Measurements from ENCODE around the gene TMEM200A.

GRCh38 chr6:130390890-130391289, 25.1 kb downstream of the TMEM200A start:
- TF ChIP-seq SRF (IDR thresholded peaks at IDR 0.05; ENCODE audit: low read depth) (no peak), POLR2A (IDR thresholded peaks at IDR 0.05; ENCODE audit: borderline replicate concordance, extremely low read depth, insufficient read depth, insufficient read length) (no peak), ZFX (IDR thresholded peaks at IDR 0.05) (no peak), POLR2AphosphoS5 (IDR thresholded peaks at IDR 0.05; ENCODE audit: low read depth, low read length) (no peak), CTCF (IDR thresholded peaks at IDR 0.05 in 2 of 3, conservative IDR thresholded peaks at IDR 0.05 in 1 of 3; ENCODE audit: borderline replicate concordance in 1 of 3, insufficient read depth in 1 of 3, low read depth in 2 of 3, low read length in 2 of 3) (no peak), MAX (IDR thresholded peaks at IDR 0.05) (no peak), ATF3 (IDR thresholded peaks at IDR 0.05) (no peak), EZH2 (IDR thresholded peaks at IDR 0.05) (no peak), EGR1 (IDR thresholded peaks at IDR 0.05; ENCODE audit: low read depth) (no peak), ELF1 (IDR thresholded peaks at IDR 0.05; ENCODE audit: borderline replicate concordance, low read depth) (no peak), ZNF274 (IDR thresholded peaks at IDR 0.05; ENCODE audit: low read depth, low read length) (no peak)
